Adrenal gland (tissue), 5 donors: ENCODE data around the gene DOP1A.

Experiments
- POLR2A ChIP-seq, 2 donors: fragments of 450-650 bp; IDR thresholded peaks; one replicate each; pipeline ENCODE4 v1.6.1; 2017; ENCODE audit warnings: antibody characterized with exemption in 2 of 2, mild to moderate bottlenecking in 2 of 2, moderate library complexity in 1 of 2
- TF ChIP-seq, protein P1 (sequence below), 6 experiments: fragments of 450-650 bp in 4 of 6; fragments of 200-600 bp in 2 of 6; sonication (generic) in 1 of 6; IDR thresholded peaks; 1 replicate in 5 of 6; 2 replicates in 1 of 6; pipeline versions ENCODE4 v1.5.1 to v1.8.0; 2016 to 2021; ENCODE audit warnings: antibody characterized with exemption in 6 of 6, mild to moderate bottlenecking in 2 of 6, moderate library complexity in 1 of 6
- donor health status: DM: no; HTN: no; CAD: no.

DNA sequence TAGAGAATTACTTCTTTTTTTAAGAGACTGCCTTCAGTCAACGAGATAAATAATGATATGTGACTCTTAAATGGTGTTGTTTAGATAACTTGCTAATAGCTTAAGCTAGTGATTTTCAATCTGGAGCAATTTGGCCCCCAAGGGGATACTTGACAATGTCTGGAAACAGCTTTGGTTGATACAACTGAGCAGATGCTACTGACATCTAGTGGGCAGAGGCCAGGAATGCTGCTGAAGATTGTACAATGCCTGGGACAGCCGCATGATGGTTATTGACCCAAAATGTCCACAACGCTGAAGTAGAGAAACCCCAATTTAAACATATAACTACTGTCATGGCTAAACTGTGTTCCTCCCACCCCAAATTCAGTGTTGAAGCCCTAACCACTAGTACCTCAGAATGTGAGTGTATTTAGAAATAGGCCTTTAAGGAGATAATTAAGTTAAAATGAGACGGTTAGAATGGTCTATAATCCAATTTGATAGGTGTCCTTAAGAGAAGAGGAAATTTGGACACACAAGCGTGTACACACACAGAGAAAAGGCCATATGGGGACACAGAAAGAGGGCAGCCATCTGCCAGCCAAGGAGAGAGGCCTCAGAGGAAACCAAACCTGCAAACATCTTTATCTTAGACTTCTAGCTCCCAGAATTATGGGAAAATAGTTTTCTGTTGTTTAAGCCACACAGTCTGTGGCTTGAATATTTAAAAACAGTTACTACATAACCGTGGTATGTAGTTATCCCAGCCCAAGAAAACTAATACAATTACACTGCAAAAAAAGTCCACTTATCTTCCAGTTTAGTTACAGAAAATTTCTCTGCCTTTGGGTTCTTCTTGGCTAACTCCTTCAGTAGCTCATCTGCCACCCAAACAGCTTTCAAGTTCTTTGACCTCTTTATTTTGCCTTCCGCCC is 147.9 kb downstream of the DOP1A start:
- TF ChIP-seq POLR2A (IDR thresholded peaks at IDR 0.05) = no peak
- TF ChIP-seq, protein P1, sequence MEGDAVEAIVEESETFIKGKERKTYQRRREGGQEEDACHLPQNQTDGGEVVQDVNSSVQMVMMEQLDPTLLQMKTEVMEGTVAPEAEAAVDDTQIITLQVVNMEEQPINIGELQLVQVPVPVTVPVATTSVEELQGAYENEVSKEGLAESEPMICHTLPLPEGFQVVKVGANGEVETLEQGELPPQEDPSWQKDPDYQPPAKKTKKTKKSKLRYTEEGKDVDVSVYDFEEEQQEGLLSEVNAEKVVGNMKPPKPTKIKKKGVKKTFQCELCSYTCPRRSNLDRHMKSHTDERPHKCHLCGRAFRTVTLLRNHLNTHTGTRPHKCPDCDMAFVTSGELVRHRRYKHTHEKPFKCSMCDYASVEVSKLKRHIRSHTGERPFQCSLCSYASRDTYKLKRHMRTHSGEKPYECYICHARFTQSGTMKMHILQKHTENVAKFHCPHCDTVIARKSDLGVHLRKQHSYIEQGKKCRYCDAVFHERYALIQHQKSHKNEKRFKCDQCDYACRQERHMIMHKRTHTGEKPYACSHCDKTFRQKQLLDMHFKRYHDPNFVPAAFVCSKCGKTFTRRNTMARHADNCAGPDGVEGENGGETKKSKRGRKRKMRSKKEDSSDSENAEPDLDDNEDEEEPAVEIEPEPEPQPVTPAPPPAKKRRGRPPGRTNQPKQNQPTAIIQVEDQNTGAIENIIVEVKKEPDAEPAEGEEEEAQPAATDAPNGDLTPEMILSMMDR (IDR thresholded peaks at IDR 0.05) = peak; percentile 68 to 87 (median 78)
